GM12872 (cell line): ENCODE data around the gene TMEM45A.

Experiments used
- CTCF ChIP-seq: IDR thresholded peaks from 3 replicates; pipeline ENCODE4 v1.5.1; 2011; ENCODE audit warnings: low read depth, mild to moderate bottlenecking, low read length, moderate library complexity; ENCODE audit not compliant: insufficient read depth

TMEM45A gene

GRCh38 chr3:100531093-100531492 is 38.7 kb downstream of the TMEM45A start:
- no peak for TF ChIP-seq CTCF

- no peak for TF ChIP-seq CTCF
These were observed 40.0 kb downstream of the TMEM45A start for GRCh38 chr3:100532411-100532810.

GRCh38 chr3:100533176-100533575 is 40.8 kb downstream of the TMEM45A start:
- no peak for TF ChIP-seq CTCF

GRCh38 chr3:100535610-100535943 is 43.2 kb downstream of the TMEM45A start:
- no peak for TF ChIP-seq CTCF

GRCh38 chr3:100536093-100536492 is 43.7 kb downstream of the TMEM45A start:
- TF ChIP-seq CTCF, result no peak

GRCh38 chr3:100537646-100538338 is 45.4 kb downstream of the TMEM45A start:
- TF ChIP-seq CTCF, result no peak

GRCh38 chr3:100538339-100538706 is 45.9 kb downstream of the TMEM45A start:
- no peak for TF ChIP-seq CTCF

GRCh38 chr3:100540791-100541334 is 48.4 kb downstream of the TMEM45A start:
- no peak for TF ChIP-seq CTCF
